GM18873 (cell line): Measurements from ENCODE around the gene PAK1.
"Not testable (repeated sequence)": the region's sequence is repeated elsewhere in the genome, so short reads cannot be mapped to it uniquely, and the experiment has no call there.

Source experiments
- ATAC-seq: cut with Tn5 transposase; IDR thresholded peaks from one replicate; pipeline ENCODE4 v1.9.1; 2021; ENCODE audit warnings: mild to moderate bottlenecking, moderate library complexity, moderate number of reproducible peaks; ENCODE audit not compliant: unreplicated experiment, low FRiP score

The PAK1 gene

DNA sequence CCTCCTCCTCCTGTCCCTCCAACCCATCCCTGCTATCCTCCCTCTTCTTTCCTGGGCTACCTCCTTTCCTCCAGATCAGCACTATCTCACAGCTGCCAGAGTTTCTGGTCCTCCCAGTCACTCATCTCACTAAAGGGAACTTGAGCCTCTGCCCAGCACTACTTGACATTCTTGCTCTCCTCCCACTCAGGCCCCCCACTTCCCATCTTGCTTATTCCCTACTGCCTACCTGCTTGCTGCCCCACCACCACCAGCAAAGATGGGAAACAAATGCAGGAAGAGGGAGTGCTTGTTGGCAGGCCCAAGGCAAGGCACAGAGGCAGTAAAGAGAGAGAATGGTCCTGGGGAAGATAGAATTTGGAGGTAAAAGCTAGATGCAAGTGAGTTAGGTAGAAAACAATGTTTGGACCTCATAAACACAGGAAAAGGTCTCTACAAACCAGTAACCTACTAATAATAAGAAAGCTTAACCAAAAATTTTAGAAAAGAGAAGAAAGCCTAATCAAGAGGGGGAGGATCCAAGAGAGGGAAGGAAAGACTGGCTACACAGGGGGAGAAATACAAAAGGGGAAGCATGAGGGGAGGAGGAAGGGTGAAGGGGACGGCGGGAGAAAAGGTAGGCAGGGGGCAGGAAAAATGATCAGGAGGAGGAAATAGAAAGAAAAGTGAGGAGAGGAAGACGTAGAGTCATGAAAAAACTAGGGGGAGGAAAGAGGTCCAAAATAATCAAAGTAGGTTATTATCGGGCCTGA is 63.6 kb downstream of the PAK1 start:
- no peak for ATAC-seq

DNA sequence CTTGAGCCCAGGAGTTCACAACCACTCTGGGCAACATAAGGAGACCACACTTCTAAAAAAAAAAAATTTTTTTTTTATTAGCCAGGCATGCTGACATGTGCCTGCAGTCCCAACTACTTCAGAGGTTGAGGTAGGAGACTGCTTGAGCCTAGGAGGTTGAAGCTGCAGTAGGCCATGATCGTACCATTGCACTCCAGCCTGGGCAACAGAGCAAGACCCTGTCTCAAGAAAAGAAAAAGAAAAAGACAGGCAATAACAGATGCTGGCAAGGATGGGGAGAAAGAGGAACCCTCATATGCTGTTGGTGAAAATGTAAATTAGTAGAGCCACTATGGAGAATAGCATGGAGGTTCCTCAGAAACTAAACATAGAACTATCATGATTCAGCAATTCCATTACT is 64.8 kb downstream of the PAK1 start:
- no peak for ATAC-seq

DNA sequence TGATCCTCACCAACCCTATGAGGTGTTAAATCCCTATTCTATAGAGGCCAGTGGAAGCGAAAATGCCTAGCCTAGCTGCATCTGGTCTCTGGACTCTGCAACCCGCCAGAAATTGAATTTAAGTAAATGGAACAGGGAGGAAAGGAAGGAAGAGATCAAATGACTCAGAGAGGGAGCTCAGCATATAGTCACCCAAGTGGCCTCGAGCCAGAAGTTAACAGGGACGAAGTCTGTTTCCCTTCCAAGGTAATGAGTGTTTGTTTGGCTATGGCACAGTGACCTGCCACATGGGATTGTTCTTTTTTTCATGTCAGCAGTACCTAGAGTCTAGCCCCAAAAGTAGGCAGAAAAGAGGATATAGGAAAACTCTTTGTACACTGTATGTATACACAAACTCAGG is 66.3 kb downstream of the PAK1 start:
- no peak for ATAC-seq

DNA sequence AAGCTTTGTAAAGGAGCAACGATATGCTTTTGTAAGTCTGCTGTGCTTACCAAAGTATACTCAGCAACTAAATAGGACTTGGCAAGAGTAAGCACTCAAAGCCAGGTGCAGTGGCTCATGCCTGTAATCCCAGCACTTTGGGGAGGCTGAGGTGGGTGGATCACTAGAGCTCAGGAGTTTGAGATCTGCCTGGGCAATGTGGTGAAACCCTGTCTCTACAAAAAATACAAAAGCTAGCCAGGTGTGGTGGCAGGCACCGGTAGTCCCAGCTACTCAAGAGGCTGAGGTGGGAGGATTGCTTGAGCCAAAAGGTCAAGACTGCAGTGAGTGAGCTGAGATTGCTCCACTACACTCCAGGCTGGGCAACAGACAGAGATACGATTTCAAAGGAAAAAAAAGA is 67.5 kb downstream of the PAK1 start:
- ATAC-seq: no peak

DNA sequence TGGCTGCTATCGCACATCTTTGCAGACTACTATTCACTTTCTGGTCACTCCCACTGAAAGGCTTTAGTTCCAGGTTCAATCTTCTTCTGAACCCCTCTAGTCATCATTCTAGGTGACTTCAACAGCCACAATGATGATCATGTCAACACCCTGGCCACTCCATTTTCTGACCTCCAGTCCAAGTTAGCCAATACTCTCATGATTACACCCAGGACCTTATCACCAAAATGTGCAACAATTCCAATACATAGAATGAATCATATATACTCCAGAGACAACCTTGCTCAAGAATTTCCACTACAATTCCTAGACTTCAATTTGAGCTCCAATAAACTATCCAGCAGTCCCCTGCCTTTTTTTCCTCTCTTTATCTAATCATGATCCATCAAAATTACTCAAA is 70.7 kb downstream of the PAK1 start:
- ATAC-seq: no peak

DNA sequence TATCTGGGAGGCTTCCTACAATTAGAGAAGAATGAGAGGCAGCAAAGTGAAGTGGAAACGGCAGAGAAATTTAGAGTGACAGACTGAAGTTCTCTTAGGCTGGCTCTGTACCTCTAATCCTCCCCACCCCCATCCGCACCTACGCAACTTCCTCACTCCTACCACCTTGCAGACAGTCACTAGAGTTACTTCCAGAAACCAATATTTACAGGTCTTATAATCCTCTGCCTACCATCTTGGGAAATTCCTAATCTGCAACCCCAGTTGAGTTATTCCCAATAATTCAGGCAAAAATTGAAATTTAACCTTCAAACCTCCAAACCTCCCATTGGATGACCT is 71.7 kb downstream of the PAK1 start:
- ATAC-seq: no peak

DNA sequence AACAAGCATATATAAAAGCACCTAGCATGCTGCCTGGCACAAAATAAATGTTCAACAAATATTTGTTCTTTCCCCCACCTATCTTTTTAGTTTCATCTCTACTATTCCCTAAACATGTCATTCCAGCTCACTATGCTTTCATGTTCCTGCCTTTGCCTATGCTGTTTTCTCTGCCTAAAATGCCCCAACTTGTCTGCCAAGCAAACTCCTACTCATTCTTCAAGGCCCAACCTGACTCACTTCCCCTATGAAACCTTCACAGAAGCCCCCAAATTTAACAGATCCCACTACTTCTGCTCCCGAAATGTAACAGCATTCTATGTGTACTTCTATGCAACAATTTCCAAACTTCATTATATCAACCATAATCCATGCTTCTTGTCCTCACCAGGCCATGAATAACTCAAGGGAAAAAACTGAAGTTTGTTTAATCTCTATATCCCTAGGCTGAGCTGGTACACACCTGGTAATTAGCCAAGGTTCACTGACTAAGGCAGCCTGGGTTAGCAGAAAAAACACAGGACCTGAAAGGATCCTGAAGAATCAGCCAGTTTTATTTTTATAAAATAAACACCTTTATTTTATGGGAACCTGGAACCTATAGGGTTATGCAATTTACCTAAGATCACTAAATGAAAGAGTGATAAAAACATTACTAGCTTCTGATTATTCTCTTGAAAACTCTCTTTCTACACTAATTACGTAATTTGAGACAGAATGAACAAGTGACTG is 72.2 kb downstream of the PAK1 start:
- ATAC-seq: no peak

DNA sequence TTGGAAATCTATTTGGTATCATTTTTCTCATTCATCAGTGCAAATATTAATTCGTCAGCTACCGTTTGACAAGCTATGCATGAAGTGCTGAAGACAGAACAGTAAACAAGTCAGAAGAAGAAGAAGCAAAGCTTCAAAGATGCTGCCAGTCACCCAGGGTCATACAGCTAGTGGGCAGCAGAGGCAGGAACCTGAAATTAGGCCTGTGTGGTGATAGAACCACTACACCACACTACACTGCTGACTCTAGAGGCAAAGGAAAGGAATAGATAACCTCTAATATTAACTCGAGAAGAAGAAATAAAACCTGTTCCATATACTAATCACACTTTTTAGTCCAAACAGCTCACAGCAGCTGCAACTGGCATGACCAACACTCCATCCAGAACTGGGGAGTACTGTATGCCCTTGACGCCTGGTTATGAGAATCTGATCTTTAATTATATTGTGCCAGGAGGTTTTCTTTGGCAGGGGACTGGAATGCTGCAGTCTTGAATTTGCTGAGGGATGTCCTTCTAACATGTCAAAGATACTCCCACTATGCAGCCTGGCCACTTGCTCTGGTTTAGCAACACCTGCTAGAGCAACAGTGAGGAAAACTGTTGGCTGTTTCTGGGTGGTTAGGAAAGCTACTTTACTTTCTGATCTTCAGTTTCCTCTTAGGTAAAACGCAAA is 73.0 kb downstream of the PAK1 start:
- ATAC-seq: no peak

DNA sequence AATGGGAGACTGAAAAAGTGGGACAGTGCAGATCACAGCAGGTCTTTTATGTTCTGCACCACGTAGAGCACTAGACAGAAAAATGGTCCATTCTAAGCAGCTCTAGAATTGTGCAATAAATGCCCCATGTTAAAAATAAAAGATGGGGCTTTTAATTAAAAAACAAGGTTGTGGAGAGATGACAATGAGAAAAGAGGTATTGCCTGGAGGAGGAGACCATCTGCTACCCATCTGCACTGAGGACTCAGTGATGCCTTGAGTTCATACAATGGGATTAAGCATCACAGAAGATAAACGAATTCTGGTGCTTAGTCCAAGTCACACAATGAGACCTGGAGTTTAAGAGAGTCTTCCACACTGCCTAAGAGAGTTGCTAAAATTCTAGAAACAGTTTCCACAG is 73.6 kb downstream of the PAK1 start:
- ATAC-seq: no peak

DNA sequence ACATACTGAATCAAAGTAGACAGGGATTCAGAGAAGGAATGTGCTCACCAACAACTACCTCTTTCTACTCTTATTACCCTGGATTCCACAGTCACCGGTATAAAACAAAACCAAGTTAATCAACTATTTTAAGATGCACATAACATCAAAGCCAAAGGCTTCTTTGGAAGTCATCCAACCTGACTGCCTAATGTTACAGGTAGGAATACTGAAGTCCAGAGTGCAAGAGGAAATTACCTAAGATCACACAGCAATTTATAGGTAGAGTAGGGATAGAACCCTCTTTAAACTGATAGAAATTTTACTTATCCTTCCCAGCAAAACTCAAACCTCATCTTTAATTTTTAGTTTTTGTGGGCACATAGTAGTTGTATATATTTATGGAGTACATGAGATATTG is 76.3 kb downstream of the PAK1 start:
- ATAC-seq: no peak

DNA sequence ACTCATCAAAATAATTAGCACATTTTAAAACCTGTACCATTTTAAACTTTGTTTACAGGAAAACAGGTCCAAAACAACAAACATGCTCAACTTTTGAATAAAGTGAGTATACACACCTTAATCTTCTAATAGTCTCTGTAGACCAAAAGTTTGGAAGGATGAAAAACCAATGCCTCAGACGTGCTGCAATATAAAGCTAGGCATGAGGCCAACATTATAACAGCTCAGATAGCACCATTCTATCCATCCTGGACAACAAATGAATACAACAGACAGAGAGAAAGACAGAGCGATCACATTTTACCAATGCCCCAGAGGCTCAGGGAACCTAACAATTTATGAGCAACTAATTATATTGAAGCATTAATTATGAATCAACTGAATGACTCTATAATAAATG is 77.0 kb downstream of the PAK1 start:
- ATAC-seq: no peak

DNA sequence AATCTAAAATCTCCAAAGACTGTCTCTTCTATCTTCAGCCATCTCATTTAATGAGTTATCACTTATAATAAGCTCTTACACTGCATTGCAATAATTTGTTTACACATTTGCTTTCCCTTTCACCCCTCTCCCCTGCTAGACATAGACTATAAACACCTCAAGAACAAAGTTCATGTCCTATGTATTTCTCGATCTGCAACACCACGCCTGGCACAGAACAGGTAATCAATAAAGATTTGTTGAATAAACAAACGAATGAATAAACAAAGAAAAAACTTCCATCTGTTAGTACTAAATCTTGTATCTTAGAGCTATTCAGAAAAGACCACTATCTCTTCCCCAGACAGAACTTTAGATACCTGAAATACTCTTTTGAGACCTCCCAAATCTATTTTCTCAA is 77.6 kb downstream of the PAK1 start:
- no peak for ATAC-seq

DNA sequence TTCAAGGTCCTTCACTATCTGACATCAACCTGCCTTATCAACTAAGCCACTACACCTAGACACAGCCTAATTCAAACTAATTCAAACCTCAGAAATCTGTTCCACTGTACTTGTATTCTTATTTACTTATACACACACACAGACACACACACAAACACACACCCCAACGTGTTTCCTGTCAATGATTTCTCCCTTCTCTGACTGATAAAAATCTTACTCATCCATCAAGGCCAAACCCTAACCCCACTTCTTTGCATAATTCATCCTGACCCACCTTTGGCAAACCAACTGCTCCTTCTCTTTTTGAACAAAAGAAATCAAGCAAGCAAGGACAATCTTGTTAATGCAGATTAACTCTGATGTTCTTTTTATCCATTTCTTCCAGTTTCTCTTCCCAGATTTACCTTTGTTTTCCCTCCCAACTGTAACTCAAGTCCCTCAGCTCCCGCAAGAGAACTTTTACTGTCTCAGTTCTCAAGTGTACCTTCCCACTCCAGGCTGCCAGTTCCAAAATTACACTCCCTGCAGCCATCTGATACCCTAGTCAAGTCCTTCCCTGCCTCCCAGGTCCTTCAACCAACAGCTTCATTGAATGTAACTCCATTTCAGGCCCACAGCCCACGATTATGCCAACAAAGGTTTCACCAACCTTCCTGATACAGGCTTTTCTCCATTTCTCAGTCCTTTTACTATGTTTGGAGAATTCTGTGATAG is 78.3 kb downstream of the PAK1 start:
- no peak for ATAC-seq

DNA sequence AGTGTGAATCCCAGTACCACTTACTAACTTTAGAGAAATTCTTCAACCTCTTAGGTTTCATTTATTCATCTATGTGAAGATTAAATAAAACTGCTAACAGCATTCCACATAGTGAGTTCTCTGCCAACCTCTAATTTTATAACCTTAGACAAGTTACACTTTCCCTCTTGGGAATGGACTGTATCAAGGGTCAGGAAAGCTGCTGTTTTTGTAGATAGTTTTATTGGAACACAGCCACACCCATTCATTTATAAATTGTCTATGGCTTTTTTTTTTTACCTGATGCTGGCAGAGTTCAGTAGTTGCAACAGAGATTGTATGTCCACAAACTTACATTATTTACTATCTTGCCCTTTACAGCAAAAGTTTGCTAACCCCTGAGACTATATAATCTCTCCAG is 81.1 kb downstream of the PAK1 start:
- no peak for ATAC-seq

DNA sequence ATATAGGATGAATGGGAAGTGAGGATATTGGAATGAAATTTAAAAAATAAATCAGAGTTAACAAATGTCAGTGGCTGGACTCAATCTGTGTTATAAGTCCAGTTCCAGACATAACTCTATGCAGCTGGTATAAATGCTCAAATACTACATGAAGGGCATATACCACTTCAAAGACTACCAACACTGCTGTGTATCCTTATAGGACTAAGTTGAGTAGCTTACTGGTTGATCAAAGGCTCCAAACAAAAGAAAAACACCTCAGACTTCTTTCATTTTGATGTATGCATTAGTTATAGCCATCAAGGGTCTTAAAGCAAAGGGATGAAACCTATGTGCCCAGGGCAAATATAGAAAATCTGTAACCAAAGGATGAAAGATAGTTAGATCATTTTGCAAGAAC is 86.2 kb downstream of the PAK1 start:
- ATAC-seq: no peak

DNA sequence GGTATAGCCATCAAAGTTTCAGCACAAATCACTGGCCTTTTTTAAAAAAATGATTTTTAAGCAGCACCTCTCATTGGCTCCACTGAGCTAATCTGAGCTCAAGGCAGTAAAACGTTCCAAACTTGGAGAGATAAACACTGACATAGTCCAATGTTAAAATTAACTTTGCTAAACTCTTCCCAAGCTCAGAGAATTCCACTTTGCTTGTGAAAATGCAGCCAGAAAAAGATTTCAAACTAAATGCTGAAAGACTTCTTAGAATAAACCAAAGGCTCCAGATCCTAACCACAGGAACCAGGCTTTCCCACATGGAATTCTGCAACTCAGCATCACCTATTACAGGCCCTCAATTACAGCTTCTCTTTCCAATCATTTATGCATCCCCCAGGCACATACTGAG is 87.7 kb downstream of the PAK1 start:
- no peak for ATAC-seq

DNA sequence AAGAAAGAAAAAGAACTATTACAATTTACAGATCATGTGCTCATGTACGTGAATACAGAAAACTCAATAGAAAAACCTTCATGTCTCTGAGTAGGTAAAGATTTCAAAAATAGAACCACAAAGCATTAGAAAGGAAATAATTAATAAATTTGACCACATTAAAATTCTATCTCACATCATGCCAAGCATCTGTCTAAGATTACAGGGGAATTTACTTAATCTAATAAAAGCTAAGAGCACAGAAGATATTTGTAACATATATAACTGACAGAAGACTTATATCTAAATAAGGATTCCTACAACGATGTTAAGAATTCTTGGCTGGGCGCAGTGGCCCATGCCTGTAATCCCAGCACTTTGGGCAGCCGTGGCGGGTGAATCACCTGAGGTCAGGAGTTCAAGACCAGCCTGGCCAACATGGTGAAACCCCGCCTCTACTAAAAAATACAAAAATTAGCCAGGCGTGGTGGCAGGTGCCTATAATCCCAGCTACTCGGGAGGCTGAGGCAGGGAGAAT is 88.6 kb downstream of the PAK1 start:
- ATAC-seq: not testable (repeated sequence)

DNA sequence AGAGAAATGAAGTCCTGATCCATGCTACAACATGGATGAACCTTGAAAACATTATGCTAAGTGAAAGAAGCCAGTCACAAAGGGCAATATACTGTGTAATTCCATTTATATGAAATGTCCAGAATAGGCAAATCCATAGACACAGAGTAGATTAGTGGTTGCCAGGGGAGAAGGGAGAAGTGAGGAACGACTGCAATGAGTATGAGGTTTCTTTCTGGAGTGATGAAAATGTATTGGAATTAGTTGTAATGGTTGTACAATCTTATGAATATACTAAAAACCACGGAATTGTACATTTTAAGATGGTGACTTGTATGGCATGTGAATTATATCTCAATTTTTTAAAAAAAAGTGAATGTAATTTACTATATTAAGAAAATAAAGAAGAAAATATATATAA is 89.3 kb downstream of the PAK1 start:
- ATAC-seq: no peak

DNA sequence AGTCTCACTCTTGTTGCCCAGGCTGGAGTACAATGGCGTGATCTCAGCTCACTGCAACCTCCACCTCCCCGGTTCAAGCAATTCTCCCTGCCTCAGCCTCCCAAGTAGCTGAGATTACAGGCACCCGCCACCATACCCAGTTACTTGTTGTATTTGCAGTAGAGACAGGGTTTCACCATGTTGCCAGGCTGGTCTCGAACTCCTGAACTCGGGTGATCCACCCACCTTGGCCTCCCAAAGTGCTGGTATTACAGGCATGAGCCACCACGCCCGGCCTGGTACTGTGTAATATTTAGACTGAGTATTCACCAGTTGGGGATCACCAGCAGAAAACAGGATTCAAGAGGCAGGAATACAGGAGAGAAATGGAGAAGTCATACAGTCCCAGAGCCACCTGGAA is 90.5 kb downstream of the PAK1 start:
- ATAC-seq: not testable (repeated sequence)

DNA sequence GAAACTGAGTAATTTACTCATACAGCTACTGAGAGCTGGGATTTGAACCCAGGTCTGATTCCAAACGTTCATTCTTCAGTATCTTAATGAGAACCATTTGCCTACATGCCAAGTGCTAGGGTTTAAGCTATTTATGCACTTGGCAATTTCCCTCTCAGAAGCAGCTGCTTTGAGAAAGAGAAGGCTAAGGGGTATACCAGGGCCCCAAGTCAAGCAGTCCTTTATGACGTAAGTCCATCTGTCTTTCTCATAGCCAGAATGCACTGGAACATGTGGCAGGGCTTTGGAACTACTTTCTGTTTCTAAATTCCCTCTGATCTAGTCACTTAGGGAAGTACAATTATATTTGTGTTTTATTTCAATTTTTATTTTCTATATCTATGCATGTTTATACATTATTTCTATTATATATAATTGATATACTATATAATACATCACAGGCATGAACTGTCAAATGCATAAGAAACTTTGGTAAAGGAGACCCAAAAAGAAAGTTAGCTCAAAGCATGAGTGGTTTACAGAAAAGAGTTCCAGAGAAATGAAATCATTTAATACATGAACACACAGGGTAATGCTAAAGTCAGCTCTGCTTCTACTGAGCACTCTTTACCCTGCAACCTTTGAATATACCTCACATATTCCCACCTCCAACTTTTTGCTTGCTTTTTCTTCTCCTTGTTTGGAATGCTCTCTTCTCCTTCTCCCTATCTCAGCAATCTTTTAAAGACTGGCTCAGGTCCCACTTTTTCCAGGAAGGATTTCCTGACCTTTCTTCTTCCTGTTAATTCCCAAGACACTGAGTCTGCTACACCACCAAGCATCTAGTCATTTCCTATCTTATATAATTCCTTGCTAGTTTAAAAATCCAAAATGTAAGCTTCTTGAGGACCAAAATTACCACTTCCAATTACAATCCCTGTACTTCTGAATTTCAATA is 91.9 kb downstream of the PAK1 start:
- no peak for ATAC-seq
